Right lobe of liver (tissue), 6 donors: ENCODE results near the gene GLS2. TPM values are rescaled to one million over a fixed set of nuclear protein-coding genes. Genes with fewer than 3 reads are reported as not detected.
"Not testable (repeated sequence)": the region's sequence is repeated elsewhere in the genome, so short reads cannot be mapped to it uniquely, and the experiment has no call there.

Source experiments
- ATAC-seq, 4 donors: fragments of 200-7000 bp; cut with Tn5 transposase; one replicate each; pipeline ENCODE4 v1.9.1; 2020; ENCODE audit warnings: mild to moderate bottlenecking in 4 of 4, moderate library complexity in 4 of 4
- DNase-seq, 3 donors: peaks; one replicate each; pipeline ENCODE4 v3.0.0-alpha.2; 2020
- H3K27ac ChIP-seq, 3 donors: fragments of 200-600 bp; one replicate each; pipeline ENCODE4 v1.8.0; 2022
- H3K27me3 ChIP-seq, 2 donors: fragments of 200-600 bp; one replicate each; pipeline ENCODE4 v1.8.0; 2022
- H3K36me3 ChIP-seq, 4 donors: fragments of 200-600 bp; sonication (generic) in 1 of 4; one replicate each; pipeline versions ENCODE4 v1.5.1 to v1.8.0; 2017 to 2022; ENCODE audit warnings: control low read depth in 1 of 4
- H3K4me1 ChIP-seq, 4 donors: fragments of 200-600 bp; sonication (generic) in 1 of 4; one replicate each; pipeline versions ENCODE4 v1.5.1 to v1.8.0; 2017 to 2022; ENCODE audit warnings: control low read depth in 1 of 4
- H3K4me3 ChIP-seq, 3 donors: fragments of 200-600 bp; one replicate each; pipeline ENCODE4 v1.8.0; 2022
- H3K9me3 ChIP-seq, 4 donors: fragments of 200-600 bp; sonication (generic) in 1 of 4; one replicate each; pipeline versions ENCODE4 v1.5.1 to v1.8.0; 2017 to 2022; ENCODE audit warnings: control low read depth in 1 of 4
- CTCF ChIP-seq, 4 donors: fragments of 200-600 bp in 3 of 4; fragments of 450-650 bp in 1 of 4; IDR thresholded peaks; one replicate each; pipeline versions ENCODE4 v1.5.1 to v1.8.0; 2016 to 2022; ENCODE audit warnings: antibody characterized with exemption in 4 of 4, mild to moderate bottlenecking in 2 of 4
- POLR2A ChIP-seq: fragments of 450-650 bp; IDR thresholded peaks from one replicate; pipeline ENCODE4 v1.6.1; 2017; ENCODE audit warnings: antibody characterized with exemption, mild to moderate bottlenecking
- WGBS: methylation state at CpG from one replicate; pipeline ENCODE4 v1.1.6; 2018; ENCODE audit warnings: low coverage, low lambda C conversion rate; ENCODE audit not compliant: insufficient coverage; ENCODE audit errors: missing lambda C conversion rate; 5-methylcytosine and 5-hydroxymethylcytosine counted together
- intact Hi-C, 2 donors: fragments of 100-400 bp; cut with DNase I; formaldehyde crosslinking; loops; one replicate each; pipeline versions ENCODE4 v1.11.2 to v1.14.1; 2022
- total RNA-seq, 6 experiments: library from RNA; depleted of rRNA in 2 of 6; stranded (reverse); fragments of >200 nt in 2 of 6; fragmentation: NEBNext Ultra II Directional in 3 of 6; extraction: Animal tissue kit (Norgen Biotek cat#: 25700) in 3 of 6; gene quantifications; one replicate each; pipeline versions ENCODE4 v1.1.0 to v1.2.4, GENCODE V29; 2016 to 2023
- donor health status: DM: no; HTN: yes; CAD: no.
- donor health status: DM: no; HTN: no; CAD: no.
- donor health status: DM: no; HTN: no; CAD: no.
- donor health status: DM: no; HTN: yes; CAD: no.
- donor health status: DM: no; HTN: yes; CAD: no.

Gene GLS2
- total RNA-seq, 6 experiments from 2014 or later: 37.2 to 267 (median 72.7) TPM

DNA sequence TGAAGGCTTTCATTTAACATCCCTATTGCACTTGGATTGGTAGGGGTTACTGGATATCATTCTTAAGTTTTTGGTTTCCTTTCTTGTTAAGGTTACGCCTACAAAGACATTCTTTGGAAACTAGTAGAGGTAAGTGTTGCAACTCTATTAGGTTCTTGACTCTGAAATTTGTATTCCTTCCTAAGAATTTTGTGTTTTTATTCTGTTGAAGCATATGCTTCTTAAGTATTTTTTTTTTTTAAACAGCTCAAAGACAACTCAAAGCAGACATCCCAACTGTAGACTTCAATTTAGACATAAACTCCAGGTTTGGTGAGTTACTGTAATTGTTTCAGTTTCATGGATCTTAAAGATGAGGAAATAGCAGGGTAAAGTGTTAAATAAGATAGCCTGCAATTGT is 32.5 kb upstream of the GLS2 start:
- ATAC-seq (no peak), DNase-seq (no peak)
- Histone ChIP-seq H3K27me3 (no peaks in the 10 kb centered on the region), H3K36me3 (no peaks in the 10 kb centered on the region), H3K27ac (peak overlapping the region; percentile 13 to 71 (median 35)), H3K4me3 (no peak overlapping the region), H3K4me1 (no peaks in the 10 kb centered on the region), H3K9me3 (no peaks in the 10 kb centered on the region)
- intact Hi-C loops: loop anchor here in 1 of 2 donors (5.0 kb wide), 1 partner anchor 52 kb away; no protein-coding TSS in a partner anchor
- TF ChIP-seq POLR2A (no peak), CTCF (IDR thresholded peaks at IDR 0.05) (no peak)
- WGBS: 58% methylated on average over 1 of the region's 1 CpG

- no peaks in the 10 kb centered on the region for H3K36me3 ChIP-seq
- no peaks in the 10 kb centered on the region for H3K9me3 ChIP-seq
- ATAC-seq: peak; percentile 42 to 74 (median 61)
- no peak overlapping the region for H3K4me3 ChIP-seq
- WGBS: 41% methylated on average over 3 of the region's 3 CpGs
- no peaks in the 10 kb centered on the region for H3K4me1 ChIP-seq
- no peak for TF ChIP-seq POLR2A
- no peak for TF ChIP-seq CTCF (IDR thresholded peaks at IDR 0.05)
- intact Hi-C loops: loop anchor here in 1 of 2 donors (5.0 kb wide), 1 partner anchor 52 kb away; no protein-coding TSS in a partner anchor
- no peaks in the 10 kb centered on the region for H3K27me3 ChIP-seq
- DNase-seq: no peak
- H3K27ac ChIP-seq: peak overlapping the region; percentile 22 to 71 (median 35)
Observed at GRCh38 chr12:56520048-56520447, 32.1 kb upstream of the GLS2 start.

GRCh38 chr12:56518570-56518969 is 30.6 kb upstream of the GLS2 start:
- DNase-seq (no peak), ATAC-seq (no peak)
- H3K9me3 ChIP-seq: no peaks in the 10 kb centered on the region
- intact Hi-C loops: loop anchor here (5.0 kb wide), 2 partner anchors 44 to 54 kb away; no protein-coding TSS in a partner anchor
- no peak overlapping the region for H3K27ac ChIP-seq
- no peaks in the 10 kb centered on the region for H3K27me3 ChIP-seq
- no peak for TF ChIP-seq POLR2A
- TF ChIP-seq CTCF (IDR thresholded peaks at IDR 0.05): no peak
- peaks cover 0 to 4% (median 0%) of the 10 kb centered on the region in 4 donors for H3K4me1 ChIP-seq
- H3K36me3 ChIP-seq: no peaks in the 10 kb centered on the region
- WGBS: 30% methylated on average over 2 of the region's 2 CpGs
- H3K4me3 ChIP-seq: no peak overlapping the region

DNA sequence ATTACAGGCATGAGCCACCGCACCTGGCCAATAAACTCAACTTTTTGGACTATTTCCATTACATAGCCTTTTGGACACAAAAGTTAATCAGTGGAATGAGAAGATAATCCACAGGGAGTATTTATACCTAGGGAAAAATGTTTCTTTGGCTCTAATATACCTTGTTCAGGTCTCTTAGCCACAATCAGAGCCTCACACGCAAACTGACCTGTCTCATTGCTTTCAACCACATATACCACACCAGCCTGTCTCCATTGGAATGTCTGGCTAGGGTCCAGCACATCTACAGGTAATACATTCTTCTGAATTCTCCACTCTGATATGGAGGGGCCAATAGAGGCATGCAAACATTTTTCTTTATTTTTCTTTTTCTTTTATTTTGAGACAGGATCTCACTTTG is 29.9 kb upstream of the GLS2 start:
- DNase-seq (no peak), ATAC-seq (no peak)
- Histone ChIP-seq H3K4me3 (no peak overlapping the region), H3K9me3 (no peaks in the 10 kb centered on the region), H3K27ac (no peak overlapping the region), H3K27me3 (no peaks in the 10 kb centered on the region), H3K4me1 (peaks cover 0 to 6% (median 0%) of the 10 kb centered on the region in 4 donors), H3K36me3 (no peaks in the 10 kb centered on the region)
- intact Hi-C loops: loop anchor here (5.0 kb wide), 2 partner anchors 44 to 54 kb away; no protein-coding TSS in a partner anchor
- WGBS: 84% methylated on average over 2 of the region's 2 CpGs
- no peak for TF ChIP-seq CTCF (IDR thresholded peaks at IDR 0.05)
- TF ChIP-seq POLR2A: no peak

GRCh38 chr12:56514014-56514318 is 26.0 kb upstream of the GLS2 start:
- H3K27ac ChIP-seq, H3K27me3 ChIP-seq, intact Hi-C loops, H3K4me1 ChIP-seq, H3K4me3 ChIP-seq, DNase-seq, H3K9me3 ChIP-seq, H3K36me3 ChIP-seq: not testable (repeated sequence)
- 43% methylated on average over 3 of the region's 4 CpGs for WGBS
- ATAC-seq: peak in 3 of 4 donors; percentile 28 to 48 (median 44)
